Measurements from ENCODE around the gene ATXN2.
"Not testable (repeated sequence)": the region's sequence is repeated elsewhere in the genome, so short reads cannot be mapped to it uniquely, and the experiment has no call there.

ATXN2 gene

DNA sequence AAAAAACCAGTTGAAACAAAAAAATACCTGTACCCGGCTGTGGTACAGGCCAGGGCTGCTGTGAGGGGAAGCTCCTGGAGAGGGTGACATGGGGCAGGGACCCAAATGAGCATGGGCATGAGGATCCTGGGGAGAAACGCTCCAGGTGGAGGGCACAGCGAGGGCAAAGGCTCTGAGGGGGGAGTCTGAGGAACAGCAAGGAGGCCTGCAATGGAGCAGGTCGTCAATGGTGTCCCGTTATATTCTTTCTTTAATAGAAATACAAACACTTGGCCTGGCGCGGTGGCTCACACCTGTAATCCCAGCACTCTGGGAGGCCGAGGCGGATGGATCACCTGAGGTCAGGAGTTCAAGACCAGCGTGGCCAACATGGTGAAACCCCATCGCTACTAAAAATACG lies 1.9 kb upstream of the ATXN2 start:
- not testable (repeated sequence) for DNase-seq

DNA sequence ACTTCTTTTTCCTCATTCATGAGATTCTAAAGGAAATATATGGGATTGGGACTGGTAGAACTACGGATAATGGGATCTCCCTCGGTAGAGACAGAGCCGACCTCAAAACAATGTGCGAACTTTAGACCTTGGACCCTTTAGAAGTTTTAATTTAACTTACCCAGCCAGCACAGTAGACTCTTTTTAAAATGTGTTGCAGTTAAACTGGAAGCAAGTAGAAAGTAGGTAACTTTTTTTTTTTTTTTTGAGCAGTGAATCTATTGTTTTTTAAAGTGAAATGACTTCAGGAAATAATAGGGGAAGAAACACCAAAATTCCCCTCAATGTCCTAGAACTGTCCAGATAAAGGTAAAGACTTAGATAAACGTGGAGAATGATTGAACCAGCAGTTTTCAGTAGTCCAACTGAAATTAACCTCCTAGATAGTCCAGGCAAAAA lies 1.1 kb upstream of the ATXN2 start:
- DNase-seq, result no peak

DNA sequence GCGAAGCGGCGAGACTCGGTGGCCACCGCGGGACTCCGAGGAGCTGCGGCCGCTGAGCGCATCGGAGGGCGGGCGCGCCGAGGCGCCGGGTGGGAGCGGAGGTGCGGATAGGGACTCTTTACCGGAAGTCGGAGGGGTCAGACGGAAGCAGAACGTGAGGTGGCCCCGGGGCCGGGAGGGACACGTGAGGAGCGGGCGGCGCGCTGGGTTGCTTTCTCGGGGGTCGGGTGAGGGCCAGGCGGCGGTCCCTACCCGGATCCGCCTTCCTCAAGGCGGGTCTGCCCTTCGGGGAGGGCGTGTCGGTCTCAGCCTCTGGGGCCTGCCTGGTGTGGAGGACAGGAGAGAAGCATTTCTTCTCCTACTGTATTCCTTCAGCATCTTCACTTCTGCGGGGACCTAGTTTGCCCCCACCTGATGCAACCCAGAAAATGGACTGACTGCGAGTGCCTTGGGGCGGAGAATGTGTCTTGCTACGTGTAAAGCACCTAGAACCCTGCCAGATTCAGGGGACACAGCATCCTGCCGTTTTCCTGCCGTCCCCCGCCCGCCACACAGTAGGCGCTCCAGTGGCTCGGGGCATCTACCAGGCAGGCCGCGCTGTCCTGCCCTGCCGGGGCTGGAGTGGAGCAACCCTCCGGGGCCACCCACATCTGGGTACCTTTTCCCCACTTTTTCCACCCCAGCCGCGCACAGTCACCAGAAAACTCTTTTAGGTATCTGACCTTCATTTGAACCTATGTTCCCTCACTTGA lies 514 bp upstream of the ATXN2 start:
- peak; percentile 63 to 93 (median 84) for DNase-seq

DNA sequence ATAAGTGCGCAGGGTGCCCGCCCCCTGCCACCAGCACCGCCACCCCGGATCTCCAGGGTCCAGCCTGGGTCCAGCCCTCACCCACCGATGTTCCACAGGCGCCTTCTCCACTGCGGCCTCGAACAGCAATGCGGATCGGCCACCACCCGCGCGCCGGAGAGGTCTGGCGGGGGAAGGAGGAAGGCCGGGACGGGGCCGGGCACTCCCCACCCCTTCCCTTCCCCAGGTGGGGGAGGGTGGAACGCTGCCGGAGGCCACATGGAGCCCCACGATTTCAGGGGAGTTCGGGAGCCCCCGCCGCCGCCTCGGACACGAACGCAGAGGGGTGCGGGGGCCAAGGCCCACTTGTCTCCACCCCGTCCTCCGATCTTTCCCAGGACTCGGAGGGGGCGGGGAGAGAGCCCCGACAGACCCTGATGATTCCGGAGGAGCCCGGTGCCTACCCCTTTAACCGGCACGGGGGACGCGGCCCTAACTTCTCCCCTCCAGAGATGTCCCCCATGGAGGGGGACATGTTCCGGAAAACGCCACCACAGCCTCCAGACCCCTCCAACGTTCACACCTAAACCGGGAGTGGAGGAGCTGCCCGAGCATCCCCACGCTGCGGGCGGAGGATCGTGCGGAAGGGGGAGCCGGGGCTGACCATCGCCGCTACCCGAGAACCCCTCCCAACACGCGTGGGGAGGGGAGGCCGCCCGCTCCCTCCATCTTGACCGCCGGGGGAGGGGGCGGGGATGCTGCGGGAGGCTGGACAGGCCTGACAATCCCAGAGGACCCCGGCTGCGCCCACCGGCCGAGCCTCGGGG lies 1.1 kb downstream of the ATXN2 start:
- DNase-seq, result peak in 13 of 14 donors; percentile 19 to 81 (median 58)

DNA sequence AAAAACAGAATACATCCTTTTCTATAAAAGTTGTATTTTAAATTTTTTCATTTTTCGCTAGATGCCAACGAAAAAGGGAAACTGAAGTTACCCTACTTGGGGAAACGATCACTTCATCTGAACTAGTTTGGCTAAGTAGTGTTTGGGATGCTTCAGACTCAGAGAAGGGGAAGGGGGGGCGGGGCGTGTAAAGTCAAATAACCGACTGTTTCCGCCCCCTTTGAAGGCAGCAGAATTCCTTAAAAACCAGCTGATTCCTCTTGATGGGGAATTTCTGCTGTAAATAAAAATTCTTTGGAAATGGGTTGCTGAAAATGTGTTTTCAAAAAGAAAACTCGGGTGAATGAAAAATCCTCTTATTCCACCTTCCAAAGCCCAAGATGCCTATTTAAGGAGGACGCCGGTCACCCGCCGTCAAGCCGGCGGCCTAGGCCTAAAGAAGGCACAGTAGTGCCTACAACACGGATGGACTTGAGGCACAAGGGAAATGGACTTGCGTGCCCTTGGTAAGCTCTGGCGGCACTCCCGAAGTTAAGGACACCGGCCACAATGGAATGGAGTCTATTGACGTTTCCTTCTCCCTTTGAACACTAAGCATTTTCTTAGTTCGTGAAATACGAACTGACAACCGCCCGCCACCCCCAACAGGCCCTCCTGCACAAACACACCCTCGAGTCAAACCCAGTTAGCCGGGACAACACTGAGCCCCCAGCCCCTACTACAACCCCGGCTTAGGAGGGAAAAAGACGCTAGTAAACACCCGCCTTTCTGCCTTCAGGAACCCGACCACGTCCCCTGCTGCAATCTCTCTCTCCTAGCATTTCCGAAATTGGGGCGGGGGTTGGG lies 1.9 kb downstream of the ATXN2 start:
- peak in 12 of 14 donors; percentile 20 to 70 (median 41) for DNase-seq

DNA sequence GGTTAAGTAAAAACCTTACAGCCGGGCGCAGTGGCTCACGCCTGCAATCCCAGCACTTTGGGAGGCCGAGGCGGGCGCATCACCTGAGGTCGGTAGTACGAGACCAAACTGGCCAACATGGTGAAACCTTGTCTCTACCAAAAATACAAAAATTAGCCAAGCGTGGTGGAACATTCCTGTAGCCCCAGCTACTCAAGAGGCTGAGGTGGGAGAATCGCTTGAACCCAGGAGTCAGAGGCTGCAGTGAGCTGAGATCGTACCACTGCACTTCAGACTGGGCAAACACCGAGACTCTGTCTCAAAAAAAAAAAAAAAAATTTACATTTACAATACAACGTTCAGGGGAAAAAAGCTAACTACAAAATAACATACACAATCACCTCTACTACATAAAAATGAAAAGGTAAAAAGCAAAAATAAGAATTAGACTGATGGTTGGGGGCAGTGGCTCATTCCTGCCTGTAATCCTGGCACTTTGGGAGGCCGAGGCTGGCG lies 3.7 kb downstream of the ATXN2 start:
- DNase-seq, result not testable (repeated sequence)

DNA sequence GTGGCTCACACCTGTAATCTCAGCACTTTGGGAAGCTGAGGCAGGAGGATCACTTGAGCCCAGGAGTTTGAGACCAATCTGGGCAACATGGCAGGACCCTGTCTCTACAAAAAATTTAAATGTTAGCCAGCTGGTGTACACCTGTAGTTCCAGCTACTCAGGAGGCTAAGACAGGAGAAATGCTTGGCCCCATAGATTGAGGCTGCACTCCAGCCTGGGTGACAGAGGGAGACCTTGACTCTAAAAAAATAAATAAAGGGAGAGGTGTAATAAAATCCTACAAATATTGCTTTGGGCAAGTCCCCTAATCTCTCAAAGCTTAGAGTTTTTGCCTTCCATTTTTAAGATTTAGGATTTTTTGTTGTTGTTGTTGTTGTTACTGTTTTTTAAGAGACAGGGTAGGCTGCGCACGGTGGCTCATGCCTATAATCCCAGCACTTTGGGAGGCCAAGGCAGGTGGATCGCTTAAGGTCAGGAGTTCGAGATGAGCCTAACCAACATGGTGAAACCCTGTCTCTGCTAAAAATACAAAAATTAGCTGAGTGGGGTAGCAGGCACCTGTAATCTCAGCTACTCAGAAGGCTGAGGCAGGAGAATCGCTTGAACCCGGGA lies 7.6 kb downstream of the ATXN2 start:
- not testable (repeated sequence) for DNase-seq

DNA sequence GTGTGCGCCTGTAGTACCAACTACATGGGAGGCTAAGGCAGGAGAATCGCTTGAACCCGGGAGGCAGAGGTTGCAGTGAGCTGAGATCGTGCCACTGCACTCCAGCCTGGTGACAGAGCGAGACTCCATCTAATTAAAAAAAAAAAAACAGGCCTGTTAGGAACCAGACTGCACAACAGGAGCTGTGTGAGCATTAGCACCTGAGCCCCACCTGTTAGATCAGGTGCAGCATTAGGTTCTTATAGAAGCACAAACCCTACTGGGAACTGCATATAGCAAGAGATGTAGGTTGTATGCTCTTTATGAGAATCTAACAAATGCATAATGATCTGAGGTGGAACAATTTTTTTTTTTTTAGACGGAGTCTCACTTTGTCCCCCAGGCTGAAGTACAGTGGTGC lies 8.6 kb downstream of the ATXN2 start:
- no peak for DNase-seq

DNA sequence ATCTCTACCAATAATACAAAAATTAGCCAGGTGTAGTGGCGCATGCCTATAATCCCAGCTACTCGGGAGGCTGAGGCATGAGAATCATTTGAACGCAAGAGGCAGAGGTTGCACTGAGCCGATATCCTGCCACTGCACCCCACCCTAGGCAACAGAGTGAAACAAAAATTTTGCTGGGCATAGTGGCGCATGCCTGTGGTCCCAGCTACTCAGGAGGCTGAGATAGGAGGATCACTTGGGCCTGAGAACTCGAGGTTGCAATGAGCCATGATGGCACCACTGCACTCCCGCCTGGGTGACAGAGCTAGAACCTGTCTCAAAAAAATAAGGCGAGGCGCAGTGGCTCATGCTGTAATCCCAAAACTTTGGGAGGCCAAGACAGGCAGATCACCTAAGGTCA lies 9.5 kb downstream of the ATXN2 start:
- DNase-seq, result no peak

DNA sequence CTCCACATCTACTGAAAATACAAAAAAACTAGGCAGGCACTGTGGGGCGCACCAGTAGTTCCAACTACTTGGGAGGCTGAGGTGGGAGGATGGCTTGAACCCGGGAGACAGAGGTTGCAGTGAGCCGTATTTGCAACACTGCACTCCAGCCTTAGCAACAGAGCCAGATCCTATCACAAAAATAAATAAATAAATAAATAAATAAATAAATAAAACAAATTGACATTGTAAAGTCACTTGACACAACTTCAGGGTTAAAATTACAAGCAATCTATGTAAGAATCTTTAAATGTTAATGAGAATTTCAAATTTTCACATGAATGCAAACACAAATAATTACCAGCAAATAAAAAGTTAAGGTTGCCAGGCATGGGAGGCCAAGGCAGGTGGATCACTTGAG lies 11.1 kb downstream of the ATXN2 start:
- DNase-seq, result no peak

DNA sequence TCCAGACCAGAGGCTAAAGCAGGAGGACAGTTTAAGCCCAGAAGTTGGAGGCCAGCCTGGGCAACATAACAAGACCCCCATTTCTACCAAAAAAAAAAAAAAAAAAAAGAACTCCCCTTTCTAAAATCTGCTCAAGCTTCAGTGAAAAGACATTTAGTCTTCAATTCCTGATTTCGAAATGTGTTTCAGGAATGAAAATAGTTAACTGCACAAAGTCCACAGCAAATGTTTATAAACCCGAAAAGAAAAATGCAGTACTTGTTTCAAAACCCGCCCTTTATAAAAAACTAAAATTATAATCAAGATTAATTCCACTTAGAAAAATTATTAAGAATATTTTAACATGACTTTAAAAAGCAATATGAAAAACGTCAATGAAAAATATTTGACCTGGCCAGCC lies 12.1 kb downstream of the ATXN2 start:
- DNase-seq, result no peak

DNA sequence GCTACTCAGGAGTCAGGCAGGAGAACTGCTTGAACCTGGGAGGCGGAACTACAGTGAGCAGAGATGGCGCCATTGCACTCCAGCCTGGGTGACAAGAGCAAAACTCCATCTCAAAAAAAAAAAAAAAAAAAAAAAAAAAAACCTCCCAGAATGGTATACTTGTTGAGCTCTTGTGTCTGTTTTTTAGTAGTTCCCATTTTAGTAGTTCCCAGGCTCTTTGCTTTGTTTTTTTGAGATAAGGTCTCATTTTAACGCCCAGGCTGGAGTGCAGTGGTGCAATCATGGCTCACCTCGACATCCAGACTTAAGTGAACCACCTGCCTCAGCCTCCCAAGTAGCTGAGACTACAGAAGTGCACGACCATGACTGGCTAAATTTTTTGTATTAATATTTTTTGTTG lies 13.4 kb downstream of the ATXN2 start:
- DNase-seq, result no peak

DNA sequence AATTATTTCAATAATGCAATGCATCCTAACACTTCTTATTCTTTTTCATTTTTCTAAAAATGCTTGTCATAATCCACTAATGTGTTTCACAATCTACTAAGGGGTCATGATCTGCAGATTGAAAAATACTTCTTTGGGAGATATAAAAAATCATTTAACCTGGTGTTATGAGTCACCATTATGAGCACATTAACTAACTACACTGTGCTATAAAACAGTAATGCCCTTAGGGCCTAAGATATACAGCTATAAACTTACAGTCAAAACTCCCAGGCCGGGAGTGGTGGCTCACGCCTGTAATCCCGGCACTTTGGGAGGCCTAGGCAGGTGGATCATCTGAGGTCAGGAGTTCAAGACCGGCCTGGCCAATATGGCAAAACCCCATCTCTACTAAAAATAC lies 14.2 kb downstream of the ATXN2 start:
- no peak for DNase-seq

DNA sequence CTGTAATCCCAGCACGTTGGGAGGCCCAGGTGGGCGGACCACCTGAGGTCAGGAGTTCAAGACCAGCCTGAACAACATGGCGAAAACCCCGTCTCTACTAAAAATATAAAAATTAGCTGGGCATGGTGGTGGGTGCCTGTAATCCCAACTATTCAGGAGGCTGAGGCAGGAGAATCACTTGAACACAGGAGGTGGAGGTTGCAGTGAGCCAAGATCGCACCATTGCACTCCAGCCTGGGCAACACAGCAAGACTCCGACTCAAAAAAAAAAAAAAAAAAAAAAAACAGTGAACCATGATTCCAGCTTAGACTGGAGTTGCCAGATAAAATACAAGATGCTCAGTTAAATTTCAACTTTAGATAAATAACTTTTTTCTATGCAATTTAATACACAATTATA lies 15.6 kb downstream of the ATXN2 start:
- DNase-seq, result not testable (repeated sequence)

DNA sequence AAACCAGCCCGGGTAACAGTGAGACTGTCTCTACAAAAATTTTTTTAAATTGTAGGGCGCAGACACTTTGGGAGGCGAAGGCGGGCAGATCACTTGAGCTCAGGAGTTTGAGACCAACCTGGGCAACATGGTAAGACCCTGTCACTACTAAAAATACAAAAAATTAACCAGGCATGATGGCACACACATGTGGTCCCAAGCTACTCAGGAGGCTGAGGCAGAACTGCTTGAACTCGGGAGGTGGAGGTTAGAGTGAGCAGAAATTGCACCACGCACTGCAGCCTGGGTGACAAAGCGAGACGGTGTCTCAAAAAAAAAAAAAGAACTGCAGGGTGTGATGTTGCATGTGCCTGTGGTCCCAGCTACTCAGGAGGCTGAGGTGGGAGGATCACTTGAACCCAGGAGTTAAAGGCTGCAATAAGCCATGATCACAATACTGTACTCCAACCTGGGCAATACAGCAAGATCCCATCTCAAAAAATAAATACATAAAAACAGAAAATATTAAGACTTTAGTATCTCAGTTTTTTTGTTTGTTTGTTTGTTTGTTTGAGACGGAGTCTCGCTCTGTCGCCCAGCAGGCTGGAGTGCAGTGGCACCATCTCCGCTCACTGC lies 16.9 kb downstream of the ATXN2 start:
- no peak for DNase-seq

DNA sequence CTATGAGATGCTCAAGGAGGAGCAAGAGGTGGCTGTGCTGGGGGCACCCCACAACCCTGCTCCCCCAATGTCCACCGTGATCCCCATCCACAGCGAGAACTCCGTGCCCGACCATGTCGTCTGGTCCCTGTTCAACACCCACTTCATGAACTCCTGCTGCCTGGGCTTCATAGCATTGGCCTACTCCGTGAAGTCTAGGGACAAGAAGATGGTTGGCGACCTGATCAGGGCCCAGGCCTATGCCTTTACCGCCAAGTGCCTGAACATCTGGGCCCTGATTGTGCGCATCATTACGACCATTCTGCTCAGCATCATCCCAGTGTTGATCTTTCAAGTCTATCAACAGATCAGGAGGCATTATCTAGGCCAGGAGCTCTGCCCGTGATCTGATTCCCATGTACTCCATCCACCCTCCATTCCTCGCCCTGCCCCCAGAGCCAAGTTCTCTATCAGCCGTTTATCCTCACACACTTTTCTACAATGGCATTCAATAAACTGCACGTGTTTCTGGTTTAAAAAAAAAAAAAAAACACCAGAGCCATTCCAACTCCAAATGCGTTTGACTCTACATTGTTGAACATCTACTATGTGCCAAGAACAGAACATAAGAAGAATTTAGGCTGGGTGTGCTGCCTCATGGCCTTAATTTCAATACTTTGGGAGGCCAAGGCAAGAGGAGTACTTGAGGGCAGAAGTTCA lies 17.5 kb downstream of the ATXN2 start:
- DNase-seq, result no peak

DNA sequence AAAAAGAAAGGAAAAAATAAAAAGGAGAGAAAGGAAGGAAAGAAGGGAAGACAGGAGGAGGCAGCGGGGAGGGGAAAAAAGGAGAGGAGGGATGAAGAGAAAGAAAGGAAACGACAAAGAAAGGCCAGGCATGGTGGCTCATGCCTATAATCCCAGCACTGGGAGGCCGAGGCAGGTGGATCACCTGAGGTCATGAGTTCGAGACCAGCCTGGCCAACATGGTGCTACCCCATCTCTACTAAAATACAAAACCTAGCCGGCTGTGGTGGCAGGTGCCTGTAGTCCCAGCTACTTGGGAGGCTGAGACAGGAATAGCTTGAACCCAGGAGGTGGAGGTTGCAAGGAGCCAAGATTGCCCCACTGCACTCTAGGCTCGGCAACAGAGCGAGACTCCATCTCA lies 18.4 kb downstream of the ATXN2 start:
- DNase-seq, result no peak

DNA sequence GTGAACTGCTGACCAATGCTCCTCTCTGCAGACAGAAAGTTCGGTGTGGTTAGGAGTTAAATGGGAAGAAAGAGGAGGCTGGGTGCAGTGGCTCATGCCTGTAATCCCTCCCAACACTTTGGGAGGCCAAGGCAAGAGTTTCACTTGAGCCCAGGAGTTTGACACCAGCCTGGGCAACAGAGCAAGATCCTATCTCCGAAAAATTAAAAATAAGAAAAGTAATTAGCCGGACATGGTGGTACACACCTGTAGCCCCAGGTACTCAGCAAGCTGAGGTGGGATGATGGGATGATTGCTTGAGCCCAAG lies 19.0 kb downstream of the ATXN2 start:
- DNase-seq, result no peak

DNA sequence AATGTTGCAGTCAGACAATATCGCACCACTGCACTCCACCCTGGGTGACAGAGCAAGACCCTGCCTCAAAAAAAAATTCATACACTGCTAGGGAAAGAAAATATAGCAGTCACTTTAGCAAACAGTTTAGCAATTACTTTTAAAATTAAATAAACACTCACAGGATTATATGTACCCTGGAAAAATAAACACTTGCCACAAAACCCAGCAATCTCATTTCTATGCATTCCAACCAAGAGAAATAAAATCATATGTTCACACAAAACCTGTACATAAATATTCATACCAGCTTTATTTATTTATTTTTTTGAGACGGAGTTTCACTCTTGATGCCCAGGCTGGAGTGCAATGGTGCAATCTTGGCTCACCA lies 20.2 kb downstream of the ATXN2 start:
- no peak for DNase-seq

DNA sequence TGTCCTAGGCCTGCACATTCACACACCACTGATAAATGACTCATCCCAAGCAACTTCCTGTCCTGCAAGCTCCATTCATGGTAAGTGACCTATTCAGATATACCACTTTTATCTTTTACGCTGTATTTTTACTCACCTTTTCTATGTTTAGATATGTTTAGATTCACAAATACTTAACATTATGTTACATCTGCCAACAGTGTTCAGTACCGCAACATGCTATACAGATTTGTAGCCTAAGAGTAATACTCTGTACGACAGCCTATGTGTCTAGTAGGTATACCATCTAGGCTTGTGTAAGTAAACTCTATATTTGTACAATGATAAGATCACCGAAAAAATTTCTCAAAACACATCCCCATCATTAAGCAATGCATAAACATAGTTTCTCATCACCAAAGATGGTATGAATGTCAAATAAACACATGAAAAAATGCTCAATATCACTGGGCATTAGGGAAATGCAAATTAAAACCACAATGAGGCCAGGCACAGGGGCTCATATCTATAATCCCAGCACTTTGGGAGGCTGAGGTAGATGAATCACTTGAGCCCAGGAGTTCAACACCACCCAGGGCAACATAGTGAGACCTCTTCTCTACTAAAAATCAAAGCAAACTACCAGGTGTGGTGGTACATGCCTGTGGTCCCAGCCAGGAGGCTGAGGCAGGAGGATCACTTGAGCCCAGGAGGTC lies 20.7 kb downstream of the ATXN2 start:
- no peak for DNase-seq

All from C1 segment of cervical spinal cord (tissue), 14 donors.